ENCODE results near the gene LRP1.

Gene LRP1

GRCh38 chr12:57094208-57095160 lies 33.8 kb upstream of the LRP1 start:
- DNase-seq: no peak

DNA sequence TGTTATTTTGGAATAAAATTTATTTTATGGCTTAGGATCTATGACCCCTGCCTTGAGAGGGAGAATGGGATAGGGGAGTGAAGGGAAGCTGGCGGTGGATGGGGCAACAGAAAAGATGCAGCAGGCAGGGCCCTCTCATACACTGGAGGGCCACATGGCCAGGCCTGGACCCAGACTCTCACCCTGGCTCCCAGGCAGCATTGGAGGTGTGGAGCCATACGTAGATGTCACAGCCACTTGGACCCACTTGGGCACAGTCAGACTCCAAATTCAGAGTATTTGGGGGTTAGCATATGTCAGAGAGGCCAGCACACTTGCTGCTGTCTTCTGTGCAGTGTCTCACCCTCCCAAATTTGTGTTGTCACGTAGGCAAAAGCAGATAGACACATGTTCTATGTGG lies 32.8 kb upstream of the LRP1 start:
- no peak for DNase-seq

DNA sequence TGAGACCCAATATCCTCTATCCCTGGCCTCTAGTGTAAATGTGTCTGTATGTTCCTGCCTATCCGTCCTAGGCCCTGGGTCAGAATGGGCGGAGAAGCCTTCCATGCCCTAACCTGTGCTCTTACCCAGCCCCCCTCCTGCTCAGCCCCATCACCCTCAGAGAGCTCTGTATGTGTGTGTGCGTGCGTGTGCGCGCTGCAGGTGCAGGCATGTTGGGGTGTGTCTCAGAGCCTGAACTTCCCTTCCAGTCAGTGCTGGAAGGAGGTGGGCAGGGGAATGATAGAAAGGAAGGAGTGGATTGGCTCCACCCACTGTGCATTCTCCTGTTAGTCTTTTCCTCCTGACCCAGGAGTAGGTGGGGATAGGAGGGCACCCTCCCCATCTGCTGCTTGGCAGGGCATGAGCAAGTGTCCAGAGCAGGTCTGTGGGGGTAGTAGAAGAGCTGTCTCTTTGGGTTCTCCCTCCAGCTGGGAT lies 32.1 kb upstream of the LRP1 start:
- DNase-seq: no peak

DNA sequence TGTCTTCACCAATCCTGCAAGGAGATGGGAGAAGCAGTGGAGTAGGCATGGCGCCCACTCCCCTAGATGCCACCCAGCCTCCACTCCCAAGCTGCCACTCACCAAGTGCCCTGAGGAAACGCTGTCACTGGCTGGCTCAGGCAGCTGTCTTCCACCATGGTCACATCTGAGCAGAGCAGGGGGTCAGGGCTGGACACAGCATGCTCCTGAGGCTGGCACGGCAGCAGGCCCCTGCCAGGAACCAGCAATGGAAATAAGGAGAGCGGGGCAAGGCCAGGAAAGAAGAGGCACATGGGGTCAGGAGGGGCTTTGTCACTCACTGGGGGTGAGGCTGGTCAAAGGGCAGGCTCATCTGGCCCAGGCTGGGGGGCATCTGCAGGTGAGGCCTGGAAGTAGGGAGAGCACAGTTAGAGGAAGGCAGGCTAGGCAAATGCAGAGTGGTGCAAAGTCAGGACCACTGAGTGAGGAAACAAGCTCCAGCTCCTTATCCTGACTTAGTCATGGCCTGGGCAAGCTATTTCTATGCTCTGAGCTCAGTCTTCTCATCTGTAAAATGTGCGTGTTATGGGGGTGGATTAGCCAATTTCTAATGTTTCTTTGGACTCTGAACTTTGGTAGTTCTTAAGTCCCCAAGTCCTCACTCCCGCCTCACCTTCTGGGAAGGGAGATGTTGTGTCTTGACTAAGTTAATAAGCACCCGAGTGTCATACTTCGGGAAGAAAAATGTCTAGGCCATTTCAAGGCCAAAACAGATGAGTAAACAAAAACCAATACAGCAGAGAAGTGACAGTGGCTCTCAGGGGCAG lies 31.3 kb upstream of the LRP1 start:
- DNase-seq: no peak

- DNase-seq: peak; percentile 73
These were observed 30.8 kb upstream of the LRP1 start for GRCh38 chr12:57097554-57097835.

GRCh38 chr12:57098546-57098945 lies 29.7 kb upstream of the LRP1 start:
- DNase-seq: no peak

GRCh38 chr12:57099047-57099714 lies 29.1 kb upstream of the LRP1 start:
- DNase-seq: no peak

- DNase-seq: no peak
These were observed 28.5 kb upstream of the LRP1 start for GRCh38 chr12:57099766-57100165.

GRCh38 chr12:57101892-57102695 lies 26.2 kb upstream of the LRP1 start:
- peak; percentile 57 for DNase-seq

GRCh38 chr12:57103856-57104255 lies 24.4 kb upstream of the LRP1 start:
- DNase-seq: no peak

GRCh38 chr12:57104292-57104910 lies 23.9 kb upstream of the LRP1 start:
- DNase-seq: no peak

GRCh38 chr12:57105011-57105753 lies 23.1 kb upstream of the LRP1 start:
- DNase-seq: no peak

DNA sequence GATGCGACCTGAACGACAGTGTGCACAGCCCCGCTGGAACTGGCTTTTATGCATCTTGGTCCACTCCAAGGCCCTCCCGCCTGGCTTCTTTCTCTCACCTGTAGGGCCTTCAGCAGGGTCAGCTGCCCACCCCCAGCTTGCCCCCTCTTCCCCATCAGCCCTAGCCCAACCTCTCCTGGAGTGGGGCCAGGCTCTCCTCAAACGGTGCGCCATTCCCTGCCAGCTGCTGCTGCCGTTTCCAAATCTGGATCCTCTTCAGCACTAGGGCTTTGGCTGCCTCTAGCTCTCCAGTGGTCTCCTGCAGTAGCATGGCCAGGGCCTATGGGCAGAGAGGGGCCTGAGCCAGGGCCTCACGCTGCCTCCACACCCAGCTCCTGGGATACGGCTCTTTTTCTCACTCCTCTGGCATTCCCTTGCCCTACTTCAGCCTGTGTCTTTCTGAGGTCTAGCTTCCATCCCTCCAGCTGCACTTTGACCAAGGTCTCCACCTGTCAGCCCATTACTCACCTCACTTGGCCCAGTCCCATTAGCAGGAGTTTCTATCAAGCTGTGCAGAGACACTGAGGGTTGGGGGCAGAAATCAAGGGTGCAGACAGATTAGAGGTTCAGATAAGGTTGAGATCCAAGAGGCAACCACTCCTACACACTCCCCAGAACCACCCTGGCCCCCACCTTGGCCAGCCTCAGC lies 22.1 kb upstream of the LRP1 start:
- no peak for DNase-seq

DNA sequence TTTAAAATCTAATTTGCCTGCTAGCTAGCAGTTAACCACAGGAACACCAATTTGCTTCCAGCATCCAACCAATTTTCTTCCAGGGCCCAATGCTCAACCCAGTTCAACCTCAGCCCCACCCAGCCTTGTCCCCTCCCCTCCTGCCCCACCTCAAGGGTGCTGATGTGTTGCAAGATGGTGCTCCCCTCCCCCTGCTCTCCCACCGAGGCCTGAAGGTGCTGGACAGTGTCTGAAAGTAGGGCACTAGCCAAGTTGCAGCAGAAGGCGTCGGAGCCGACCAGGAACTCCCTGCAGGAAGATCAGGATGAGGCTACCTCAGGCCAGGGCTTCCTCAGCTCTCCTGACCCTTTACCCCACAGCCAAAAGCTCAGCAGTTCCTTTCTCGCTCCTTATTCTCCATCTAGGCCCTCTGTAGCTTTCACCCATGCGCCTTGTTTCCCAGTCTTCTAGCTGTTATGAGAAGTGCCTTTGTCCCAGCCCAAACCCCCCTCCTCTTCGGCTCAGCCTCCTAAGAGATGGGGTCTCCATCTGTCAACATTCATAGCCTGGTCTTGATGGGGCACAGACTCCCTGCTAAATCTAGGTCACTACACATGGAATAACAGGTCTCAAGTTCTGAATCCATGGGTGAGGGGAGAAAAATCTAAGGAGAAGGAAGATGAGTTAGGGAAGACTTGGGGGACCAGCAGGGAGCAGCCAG lies 20.7 kb upstream of the LRP1 start:
- no peak for DNase-seq

- no peak for DNase-seq
These were observed 18.8 kb upstream of the LRP1 start for GRCh38 chr12:57109207-57110103.

DNA sequence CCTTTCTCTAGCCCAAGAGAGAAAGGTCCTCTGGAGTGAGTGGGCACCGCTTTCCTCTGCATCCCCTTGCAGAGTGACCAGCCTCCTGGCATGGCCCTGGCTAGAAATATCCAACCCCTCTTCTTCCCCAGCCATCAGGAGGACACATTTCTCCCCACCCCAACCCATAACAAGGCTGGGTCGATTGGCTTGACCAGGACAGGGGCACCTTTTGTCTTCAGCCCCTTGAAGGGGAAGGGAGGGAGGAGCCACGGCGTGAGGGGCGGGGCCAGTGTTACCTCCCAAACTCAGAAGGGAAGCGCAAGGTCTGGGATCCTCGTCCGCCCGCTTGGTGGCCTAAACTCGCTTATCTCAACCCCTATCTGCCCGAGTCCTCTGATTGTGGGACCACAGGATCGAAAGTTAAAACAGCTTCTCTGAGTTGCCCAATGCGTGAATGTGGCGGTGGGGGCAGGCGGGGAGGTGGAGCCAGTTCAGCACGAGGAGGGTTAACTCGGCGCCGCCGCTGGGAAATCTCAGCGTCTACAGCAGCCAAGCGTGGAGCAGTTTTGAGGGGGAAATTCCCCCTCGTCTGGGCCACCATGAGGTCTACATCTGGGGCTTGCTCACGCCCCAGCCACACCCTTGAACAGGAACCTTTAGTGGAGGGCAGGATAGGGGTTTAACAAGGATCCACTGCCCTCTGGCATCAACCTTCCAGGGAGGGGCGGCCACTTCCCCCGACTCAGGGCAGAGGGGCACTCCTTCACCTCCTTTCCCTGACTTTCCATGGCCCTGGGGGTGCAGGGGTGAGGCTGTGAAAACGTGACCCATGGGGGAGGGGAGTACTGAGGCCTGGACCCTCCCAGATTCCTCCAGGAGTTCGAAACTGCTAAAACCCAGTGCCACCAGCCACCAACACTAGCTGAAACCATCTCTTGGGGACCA lies 17.9 kb upstream of the LRP1 start:
- peak; percentile 94 for DNase-seq

- DNase-seq: peak; percentile 98
These were observed 17.1 kb upstream of the LRP1 start, which contains the start of gene STAT6 for GRCh38 chr12:57111031-57111734. Gene STAT6, minus strand, starts transcription at chr12:57111362. Its CDS starts 3,084 bp downstream, at chr12:57108278.
